ENCODE measurements around the gene DPY30. TPM values are rescaled to one million over a fixed set of nuclear protein-coding genes. Genes with fewer than 3 reads are reported as not detected.

Gene DPY30
- 89.0 and 100 TPM in 2 replicates for total RNA-seq

GRCh38 chr2:32039447-32040219 lies at the start of gene DPY30:
DPY30 (minus strand) TSS chr2:32039805; CDS start chr2:32039456, 349 bp downstream.
- no peak for TF ChIP-seq CTCF (conservative IDR thresholded peaks at IDR 0.05; ENCODE audit: low read depth, low read length)
- H3K4me3 ChIP-seq (ENCODE audit: low read depth, low read length): peak within 1 kb of the TSS; percentile 94
- DNase-seq (ENCODE audit: low read depth): no peak

GRCh38 chr2:32074134-32074506 lies 34.5 kb upstream of the DPY30 start:
- no peak for DNase-seq (ENCODE audit: low read depth)
- H3K4me3 ChIP-seq (ENCODE audit: low read depth, low read length): no peak overlapping the region
- TF ChIP-seq CTCF (conservative IDR thresholded peaks at IDR 0.05; ENCODE audit: low read depth, low read length): no peak

- no peak for TF ChIP-seq CTCF (conservative IDR thresholded peaks at IDR 0.05; ENCODE audit: low read depth, low read length)
- H3K4me3 ChIP-seq (ENCODE audit: low read depth, low read length): no peak overlapping the region
- no peak for DNase-seq (ENCODE audit: low read depth)
Measured at GRCh38 chr2:32067549-32067948, 27.9 kb upstream of the DPY30 start.

- peak overlapping the region; percentile 63 for H3K4me3 ChIP-seq (ENCODE audit: low read depth, low read length)
- DNase-seq (ENCODE audit: low read depth): no peak
- no peak for TF ChIP-seq CTCF (conservative IDR thresholded peaks at IDR 0.05; ENCODE audit: low read depth, low read length)
Measured at GRCh38 chr2:32064713-32065112, 25.1 kb upstream of the DPY30 start.

GRCh38 chr2:32064021-32064601 lies 24.5 kb upstream of the DPY30 start:
- no peak for DNase-seq (ENCODE audit: low read depth)
- TF ChIP-seq CTCF (conservative IDR thresholded peaks at IDR 0.05; ENCODE audit: low read depth, low read length): no peak
- H3K4me3 ChIP-seq (ENCODE audit: low read depth, low read length): peak overlapping the region; percentile 63

- peak; percentile 72 for DNase-seq (ENCODE audit: low read depth)
- TF ChIP-seq CTCF (conservative IDR thresholded peaks at IDR 0.05; ENCODE audit: low read depth, low read length): peak; percentile 41
- peak within 1 kb of the TSS; percentile 63 for H3K4me3 ChIP-seq (ENCODE audit: low read depth, low read length)
Measured at GRCh38 chr2:32063310-32064020, 23.9 kb upstream of the DPY30 start, which contains the start of gene SPAST. SPAST (plus strand) TSS chr2:32063556; CDS start chr2:32063832, 276 bp downstream.
